Esophagus muscularis mucosa (tissue), 4 donors: ENCODE data around the gene ARSB. TPM values are rescaled to one million over a fixed set of nuclear protein-coding genes. Genes with fewer than 3 reads are reported as not detected.

ENCODE experiments used
- DNase-seq: peaks from one replicate; pipeline ENCODE4 v3.0.0-alpha.2; 2017; ENCODE audit errors: extremely low spot score
- H3K27ac ChIP-seq, 4 donors: fragments of 200-600 bp; sonication (generic); replicated peaks in 1 of 4; 1 replicate in 3 of 4; 2 replicates in 1 of 4; pipeline ENCODE4 v1.5.1; 2016 to 2019; ENCODE audit warnings: mild to moderate bottlenecking in 1 of 4
- H3K27me3 ChIP-seq, 4 donors: fragments of 200-600 bp; sonication (generic); one replicate each; pipeline versions ENCODE4 v1.5.1 to v1.6.0; 2016 to 2019
- H3K36me3 ChIP-seq, 4 donors: fragments of 200-600 bp; sonication (generic); one replicate each; pipeline ENCODE4 v1.5.1; 2016 to 2019
- H3K4me1 ChIP-seq, 4 donors: fragments of 200-600 bp; sonication (generic); one replicate each; pipeline ENCODE4 v1.5.1; 2016 to 2019
- H3K4me3 ChIP-seq, 4 donors: fragments of 200-600 bp; sonication (generic); 1 replicate in 2 of 4; 2 replicates in 2 of 4; pipeline ENCODE4 v1.5.1; 2016 to 2019; ENCODE audit warnings: mild to moderate bottlenecking in 4 of 4, moderate library complexity in 1 of 4
- H3K9me3 ChIP-seq, 4 donors: fragments of 200-600 bp; sonication (generic); 1 replicate in 3 of 4; 2 replicates in 1 of 4; pipeline ENCODE4 v1.5.1; 2016 to 2019
- CTCF ChIP-seq, 3 experiments: fragments of 200-600 bp in 2 of 3; fragments of 450-650 bp in 1 of 3; sonication (generic) in 2 of 3; IDR thresholded peaks; one replicate each; pipeline ENCODE4 v1.5.1; 2017 to 2019; ENCODE audit warnings: antibody characterized with exemption in 3 of 3, mild to moderate bottlenecking in 2 of 3, moderate library complexity in 1 of 3
- EP300 ChIP-seq: sonication (generic); formaldehyde crosslinking; IDR thresholded peaks from one replicate; pipeline ENCODE4 v1.6.1; 2017; ENCODE audit warnings: antibody characterized with exemption
- POLR2A ChIP-seq: fragments of 450-650 bp; IDR thresholded peaks from one replicate; pipeline ENCODE4 v1.6.1; 2017; ENCODE audit warnings: antibody characterized with exemption, moderate library complexity, mild to moderate bottlenecking, low read depth
- POLR2AphosphoS5 ChIP-seq, 2 donors: sonication (generic); formaldehyde crosslinking; IDR thresholded peaks; one replicate each; pipeline ENCODE4 v1.6.1; 2017; ENCODE audit warnings: antibody characterized with exemption in 2 of 2
- WGBS: methylation state at CpG from one replicate; pipeline ENCODE4 v1.1.5; 2018; 5-methylcytosine and 5-hydroxymethylcytosine counted together
- intact Hi-C: fragments of 100-400 bp; cut with DNase I; formaldehyde crosslinking; loops from one replicate; pipeline ENCODE4 v1.15.1; 2023
- total RNA-seq, 4 donors: library from RNA; depleted of rRNA; stranded (reverse); fragments of >200 nt; gene quantifications; one replicate each; pipeline versions ENCODE4 v1.1.0 to v1.2.1, GENCODE V29; 2016

ARSB gene
- total RNA-seq, 4 donors from 2014 or later: 58.0 to 103 (median 67.5) TPM

- H3K4me3 ChIP-seq: no peak overlapping the region
- 100% methylated on average over 1 of the region's 1 CpG for WGBS
- intact Hi-C loops: no loop called here
- peaks cover 0 to 7% (median 2%) of the 10 kb centered on the region in 4 donors for H3K9me3 ChIP-seq
- H3K36me3 ChIP-seq: no peaks in the 10 kb centered on the region
- H3K4me1 ChIP-seq: no peaks in the 10 kb centered on the region
- TF ChIP-seq CTCF (IDR thresholded peaks at IDR 0.05) (no peak), POLR2A (no peak), POLR2AphosphoS5 (IDR thresholded peaks at IDR 0.05) (no peak), EP300 (no peak)
- no peak for DNase-seq
- H3K27me3 ChIP-seq: no peaks in the 10 kb centered on the region
- no peak overlapping the region for H3K27ac ChIP-seq
Measured at GRCh38 chr5:79011219-79011836, 26.2 kb upstream of the ARSB start.

GRCh38 chr5:79008362-79008761 is 23.3 kb upstream of the ARSB start:
- no peaks in the 10 kb centered on the region for H3K36me3 ChIP-seq
- DNase-seq: no peak
- intact Hi-C loops: no loop called here
- no peaks in the 10 kb centered on the region for H3K4me1 ChIP-seq
- WGBS: 65% methylated on average over 3 of the region's 3 CpGs
- no peak overlapping the region for H3K27ac ChIP-seq
- TF ChIP-seq POLR2AphosphoS5 (IDR thresholded peaks at IDR 0.05) (no peak), EP300 (no peak), CTCF (IDR thresholded peaks at IDR 0.05) (no peak), POLR2A (no peak)
- H3K9me3 ChIP-seq: peaks cover 0 to 7% (median 2%) of the 10 kb centered on the region in 4 donors
- no peaks in the 10 kb centered on the region for H3K27me3 ChIP-seq
- H3K4me3 ChIP-seq: no peak overlapping the region

- no peak for DNase-seq
- H3K4me1 ChIP-seq: peaks cover 0 to 1% (median under 1%) of the 10 kb centered on the region in 4 donors
- H3K36me3 ChIP-seq: no peaks in the 10 kb centered on the region
- H3K9me3 ChIP-seq: peaks cover 0 to 7% (median 2%) of the 10 kb centered on the region in 4 donors
- no peak overlapping the region for H3K4me3 ChIP-seq
- intact Hi-C loops: no loop called here
- WGBS: 95% methylated on average over 3 of the region's 3 CpGs
- H3K27ac ChIP-seq: no peak overlapping the region
- H3K27me3 ChIP-seq: no peaks in the 10 kb centered on the region
- no peak for TF ChIP-seq POLR2AphosphoS5 (IDR thresholded peaks at IDR 0.05)
- no peak for TF ChIP-seq POLR2A
- TF ChIP-seq EP300: no peak
- no peak for TF ChIP-seq CTCF (IDR thresholded peaks at IDR 0.05)
Measured at GRCh38 chr5:79007872-79008271, 22.8 kb upstream of the ARSB start.

GRCh38 chr5:79005936-79006631 is 21.0 kb upstream of the ARSB start:
- WGBS: 90% methylated on average over 6 of the region's 6 CpGs
- no peaks in the 10 kb centered on the region for H3K9me3 ChIP-seq
- H3K27ac ChIP-seq: no peak overlapping the region
- H3K36me3 ChIP-seq: no peaks in the 10 kb centered on the region
- DNase-seq: no peak
- no peak overlapping the region for H3K4me3 ChIP-seq
- H3K4me1 ChIP-seq: peaks cover 0 to 18% (median 17%) of the 10 kb centered on the region in 4 donors
- no peaks in the 10 kb centered on the region for H3K27me3 ChIP-seq
- intact Hi-C loops: no loop called here
- TF ChIP-seq POLR2AphosphoS5 (IDR thresholded peaks at IDR 0.05) (no peak), EP300 (no peak), CTCF (IDR thresholded peaks at IDR 0.05) (no peak), POLR2A (no peak)
